CD4-positive, CD25-positive, alpha-beta regulatory T cell (primary cell): ENCODE measurements around the gene FAM72B. TPM values are rescaled to one million over a fixed set of nuclear protein-coding genes. Genes with fewer than 3 reads are reported as not detected.
"Not testable (repeated sequence)": the region's sequence is repeated elsewhere in the genome, so short reads cannot be mapped to it uniquely, and the experiment has no call there.

Experiments used
- ATAC-seq, 2 donors: fragments of 150-1000 bp; cut with Tn5 transposase; one replicate each; pipeline ENCODE4 v1.10.0; 2021; ENCODE audit warnings: low read depth in 2 of 2, moderate number of reproducible peaks in 2 of 2, moderate library complexity in 1 of 2
- DNase-seq, 3 donors: peaks; one replicate each; pipeline versions ENCODE4 v3.0.0 to v3.0.0-alpha.2; 2012 to 2022; ENCODE audit warnings: mixed read lengths in 1 of 3
- H3K27ac ChIP-seq: one replicate; pipeline ENCODE4 v1.7.0; 2013; ENCODE audit warnings: mild to moderate bottlenecking, low read length; ENCODE audit not compliant: insufficient read depth, poor library complexity, severe bottlenecking
- H3K27me3 ChIP-seq: one replicate; pipeline ENCODE4 v1.7.0; 2013; ENCODE audit warnings: low read length; ENCODE audit not compliant: control insufficient read depth, insufficient read depth
- H3K36me3 ChIP-seq: one replicate; pipeline ENCODE4 v1.7.0; 2013; ENCODE audit warnings: mild to moderate bottlenecking, low read length, moderate library complexity; ENCODE audit not compliant: control insufficient read depth, insufficient read depth
- H3K4me1 ChIP-seq: 2 replicates; pipeline ENCODE4 v1.7.0; 2013; ENCODE audit warnings: mild to moderate bottlenecking, low read length; ENCODE audit not compliant: insufficient read depth, control insufficient read depth, poor library complexity, severe bottlenecking
- H3K4me3 ChIP-seq: one replicate; pipeline ENCODE4 v1.7.0; 2013; ENCODE audit warnings: low read depth, mild to moderate bottlenecking, low read length, moderate library complexity
- H3K9me3 ChIP-seq, 2 experiments: 1 replicate in 1 of 2; 2 replicates in 1 of 2; pipeline ENCODE4 v1.7.0; 2013; ENCODE audit warnings: low read length in 2 of 2, mild to moderate bottlenecking in 1 of 2, moderate library complexity in 1 of 2; ENCODE audit not compliant: control insufficient read depth in 2 of 2
- H3K27ac Mint-ChIP-seq, 3 donors: one replicate each; pipeline ENCODE4 v1.8.0; 2020 to 2022; ENCODE audit warnings: mild to moderate bottlenecking in 3 of 3, mixed read lengths in 3 of 3, moderate library complexity in 2 of 3
- H3K27me3 Mint-ChIP-seq: one replicate; pipeline ENCODE4 v1.8.0; 2022; ENCODE audit warnings: mild to moderate bottlenecking, mixed read lengths
- H3K36me3 Mint-ChIP-seq: one replicate; pipeline ENCODE4 v1.8.0; 2020; ENCODE audit warnings: mixed read lengths
- H3K4me1 Mint-ChIP-seq, 4 donors: one replicate each; pipeline ENCODE4 v1.8.0; 2020 to 2022; ENCODE audit warnings: mixed read lengths in 4 of 4, mild to moderate bottlenecking in 1 of 4
- H3K4me3 Mint-ChIP-seq, 4 donors: one replicate each; pipeline ENCODE4 v1.8.0; 2020 to 2022; ENCODE audit warnings: mild to moderate bottlenecking in 4 of 4, mixed read lengths in 4 of 4, moderate library complexity in 3 of 4
- H3K9me3 Mint-ChIP-seq, 7 donors: one replicate each; pipeline ENCODE4 v1.8.0; 2020 to 2022; ENCODE audit warnings: mixed read lengths in 7 of 7, mild to moderate bottlenecking in 3 of 7, moderate library complexity in 2 of 7
- polyA plus RNA-seq, 4 donors: library from polyadenylated mRNA; unstranded; fragments of 300-500 nt; fragmentation: Illumina TruSeq; gene quantifications; one replicate each; pipeline ENCODE4 v1.2.3, GENCODE V29; 2021
- total RNA-seq: library from RNA; stranded (reverse); gene quantifications from one replicate; pipeline ENCODE4 v1.2.3, GENCODE V29; 2022

Gene FAM72B
- total and polyA plus RNA-seq, 5 donors from 2014 or later: 0.53 to 1.9 (median 1.1) TPM

- H3K4me1 ChIP-seq, H3K27me3 ChIP-seq, H3K27ac Mint-ChIP-seq, H3K27me3 Mint-ChIP-seq, H3K9me3 Mint-ChIP-seq, DNase-seq, H3K27ac ChIP-seq, H3K4me3 ChIP-seq, H3K36me3 ChIP-seq, H3K36me3 Mint-ChIP-seq, H3K4me1 Mint-ChIP-seq, H3K4me3 Mint-ChIP-seq, H3K9me3 ChIP-seq, ATAC-seq: not testable (repeated sequence)
These were observed 29.3 kb downstream of the FAM72B start for GRCh38 chr1:121154811-121155210.

- DNase-seq, H3K9me3 ChIP-seq, H3K9me3 Mint-ChIP-seq, H3K27ac ChIP-seq, H3K27me3 Mint-ChIP-seq, H3K27me3 ChIP-seq, H3K4me1 Mint-ChIP-seq, H3K4me3 ChIP-seq, H3K36me3 ChIP-seq, H3K4me1 ChIP-seq, H3K36me3 Mint-ChIP-seq, H3K27ac Mint-ChIP-seq, ATAC-seq, H3K4me3 Mint-ChIP-seq: not testable (repeated sequence)
These were observed 31.4 kb downstream of the FAM72B start for GRCh38 chr1:121152788-121153187.

- not testable (repeated sequence) for DNase-seq, H3K4me1 Mint-ChIP-seq, H3K4me1 ChIP-seq, H3K9me3 Mint-ChIP-seq, H3K27me3 ChIP-seq, H3K27me3 Mint-ChIP-seq, H3K27ac Mint-ChIP-seq, H3K4me3 ChIP-seq, H3K36me3 Mint-ChIP-seq, H3K27ac ChIP-seq, H3K4me3 Mint-ChIP-seq, ATAC-seq, H3K9me3 ChIP-seq, H3K36me3 ChIP-seq
These were observed 32.8 kb downstream of the FAM72B start for GRCh38 chr1:121151294-121151693.

GRCh38 chr1:121148489-121149190 is 35.5 kb downstream of the FAM72B start:
- not testable (repeated sequence) for H3K4me3 Mint-ChIP-seq, H3K4me1 ChIP-seq, H3K27me3 Mint-ChIP-seq, H3K36me3 ChIP-seq, H3K9me3 ChIP-seq, H3K9me3 Mint-ChIP-seq, H3K27ac Mint-ChIP-seq, H3K4me3 ChIP-seq, H3K36me3 Mint-ChIP-seq, H3K27me3 ChIP-seq, H3K4me1 Mint-ChIP-seq, H3K27ac ChIP-seq
- DNase-seq: peak in 1 of 3 donors; percentile 2
- ATAC-seq: peak in 1 of 2 donors; percentile 37

GRCh38 chr1:121140393-121140792 is 43.7 kb downstream of the FAM72B start:
- H3K36me3 Mint-ChIP-seq, H3K4me1 Mint-ChIP-seq, H3K27ac Mint-ChIP-seq, ATAC-seq, DNase-seq, H3K4me1 ChIP-seq, H3K9me3 ChIP-seq, H3K36me3 ChIP-seq, H3K27ac ChIP-seq, H3K4me3 ChIP-seq, H3K27me3 ChIP-seq, H3K9me3 Mint-ChIP-seq, H3K4me3 Mint-ChIP-seq, H3K27me3 Mint-ChIP-seq: not testable (repeated sequence)

GRCh38 chr1:121131494-121131893 is 52.6 kb downstream of the FAM72B start:
- H3K36me3 ChIP-seq, H3K27ac ChIP-seq, H3K9me3 Mint-ChIP-seq, H3K4me3 Mint-ChIP-seq, H3K27ac Mint-ChIP-seq, H3K27me3 ChIP-seq, H3K9me3 ChIP-seq, H3K4me1 ChIP-seq, H3K36me3 Mint-ChIP-seq, ATAC-seq, H3K4me3 ChIP-seq, DNase-seq, H3K27me3 Mint-ChIP-seq, H3K4me1 Mint-ChIP-seq: not testable (repeated sequence)

- H3K27me3 ChIP-seq, ATAC-seq, H3K9me3 ChIP-seq, H3K36me3 Mint-ChIP-seq, H3K4me1 ChIP-seq, DNase-seq, H3K4me3 Mint-ChIP-seq, H3K4me3 ChIP-seq, H3K4me1 Mint-ChIP-seq, H3K27me3 Mint-ChIP-seq, H3K27ac Mint-ChIP-seq, H3K9me3 Mint-ChIP-seq, H3K36me3 ChIP-seq, H3K27ac ChIP-seq: not testable (repeated sequence)
These were observed 65.7 kb downstream of the FAM72B start for GRCh38 chr1:121118480-121118824.
